ENCODE measurements around the gene TNFRSF9. TPM values are rescaled to one million over a fixed set of nuclear protein-coding genes. Genes with fewer than 3 reads are reported as not detected.
"Not testable (repeated sequence)": the region's sequence is repeated elsewhere in the genome, so short reads cannot be mapped to it uniquely, and the experiment has no call there.

The TNFRSF9 gene
- total RNA-seq, 8 experiments from 2014 or later, result 0.05 to 15.5 (median 0.50) TPM

- 82 to 100% (median 95%) methylated on average over 3 to 6 of the region's 6 CpGs; no CpG with 5 or more reads in 2 of the 10 experiments for WGBS, 10 experiments
- Histone ChIP-seq H3K4me1 (replicated peaks in 1 of 2) (peaks cover 0 to 4% of the 10 kb centered on the region in 2 donors), H3K4me3 (no peak overlapping the region), H3K27ac (no peak overlapping the region)
- no peak for ATAC-seq (replicated peaks in 6 of 8)
- in situ Hi-C loops (cut with MboI; ENCODE audit: low pct_unique_long_range_greater_than_20kb in 2 of 9, low sequenced_read_pairs in 9 of 9, unreplicated experiment in 9 of 9), result loop anchor here in 1 of 9 experiments (10.0 kb wide), 1 partner anchor 344 kb away; the partner anchor contains the start of gene SLC45A1
Observed at GRCh38 chr1:7971024-7971423, 30.4 kb upstream of the TNFRSF9 start.

DNA sequence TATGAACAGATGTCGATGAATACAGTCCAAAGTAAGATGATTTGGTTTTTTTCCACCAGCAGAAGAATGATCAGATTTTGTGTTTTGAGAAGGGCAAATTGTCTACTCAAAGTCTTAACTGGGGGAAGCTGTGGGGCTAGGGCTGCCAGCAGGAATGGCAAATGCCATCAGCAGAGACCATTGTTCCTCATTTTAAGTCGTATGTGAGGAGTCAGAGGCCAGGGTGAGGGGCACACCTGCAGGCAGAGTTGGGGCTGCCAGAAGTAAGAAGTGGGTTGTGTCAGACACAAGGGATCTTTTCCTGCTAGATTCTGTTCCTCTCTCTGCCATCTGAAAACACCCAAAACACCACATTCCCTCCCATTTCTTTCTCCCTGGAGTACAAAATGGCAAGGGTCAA is 29.6 kb upstream of the TNFRSF9 start:
- in situ Hi-C loops (cut with MboI; ENCODE audit: low pct_unique_long_range_greater_than_20kb in 2 of 9, low sequenced_read_pairs in 9 of 9, unreplicated experiment in 9 of 9), result loop anchor here in 1 of 9 experiments (10.0 kb wide), 1 partner anchor 345 kb away; the partner anchor contains the start of gene SLC45A1
- no peak overlapping the region for H3K4me3 ChIP-seq
- ATAC-seq (replicated peaks in 6 of 8), result no peak
- H3K4me1 ChIP-seq (replicated peaks in 1 of 2), result peaks cover 0 to 1% of the 10 kb centered on the region in 2 donors
- no peak overlapping the region for H3K27ac ChIP-seq
- 89 to 100% (median 100%) methylated on average over 1 to 2 of the region's 2 CpGs; no CpG with 5 or more reads in 1 of the 10 experiments for WGBS, 10 experiments

- Histone ChIP-seq H3K27ac (no peak overlapping the region), H3K4me3 (no peak overlapping the region), H3K4me1 (replicated peaks in 1 of 2) (peaks cover under 1 to 4% of the 10 kb centered on the region in 2 donors)
- in situ Hi-C loops (cut with MboI; ENCODE audit: low pct_unique_long_range_greater_than_20kb in 2 of 9, low sequenced_read_pairs in 9 of 9, unreplicated experiment in 9 of 9), result no loop called here
- ATAC-seq (replicated peaks in 6 of 8), result no peak
- WGBS, 10 experiments, result 67 to 100% (median 100%) methylated on average over 1 to 4 of the region's 4 CpGs
Observed at GRCh38 chr1:7967651-7968050, 27.0 kb upstream of the TNFRSF9 start.

DNA sequence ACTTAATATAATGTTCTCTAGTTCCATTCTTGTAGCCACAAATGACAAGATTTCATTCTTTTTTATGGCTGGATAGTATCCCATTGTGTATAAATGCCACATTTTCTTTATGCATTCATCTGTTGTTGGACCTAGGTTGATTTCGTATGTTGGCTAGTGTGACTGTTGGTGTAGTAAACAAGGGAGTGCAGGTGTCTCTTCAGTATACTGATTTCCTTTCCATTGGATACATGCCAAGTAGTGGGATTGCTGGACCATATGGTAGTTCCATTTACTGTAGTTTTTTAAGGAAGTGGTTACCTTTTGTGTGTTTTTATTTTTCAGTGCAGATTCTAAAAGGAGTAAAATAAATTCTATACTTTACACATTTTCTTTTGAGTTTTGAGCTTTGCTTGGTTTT is 26.6 kb upstream of the TNFRSF9 start:
- no peak for ATAC-seq (replicated peaks in 6 of 8)
- WGBS, 10 experiments, result 60 to 100% (median 95%) methylated on average over 1 of the region's 1 CpG; no CpG with 5 or more reads in 2 of the 10 experiments
- in situ Hi-C loops (cut with MboI; ENCODE audit: low pct_unique_long_range_greater_than_20kb in 2 of 9, low sequenced_read_pairs in 9 of 9, unreplicated experiment in 9 of 9), result no loop called here
- Histone ChIP-seq H3K4me3 (no peak overlapping the region), H3K4me1 (replicated peaks in 1 of 2) (peaks cover 5 to 8% of the 10 kb centered on the region in 2 donors), H3K27ac (no peak overlapping the region)

DNA sequence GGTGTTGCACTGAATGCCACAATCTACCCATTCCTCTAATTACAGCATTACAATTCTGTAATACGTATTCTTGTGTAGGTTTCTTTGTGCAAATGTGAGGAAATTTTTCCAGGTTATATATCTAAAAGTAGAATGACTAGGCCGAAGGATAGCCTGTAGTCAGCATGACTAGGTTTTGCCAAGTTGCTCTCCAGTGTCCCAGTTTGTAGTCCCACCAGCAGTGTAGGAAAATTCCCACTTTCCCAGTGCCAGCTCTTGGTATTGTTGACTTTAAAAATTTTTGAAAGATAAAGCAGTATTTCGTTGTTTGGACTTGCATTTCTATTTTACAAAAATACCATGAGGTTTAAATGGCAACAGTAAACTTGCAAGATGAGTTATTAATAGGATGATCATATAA is 23.8 kb upstream of the TNFRSF9 start:
- 93 to 100% (median 97%) methylated on average over 1 to 3 of the region's 3 CpGs; no CpG with 5 or more reads in 1 of the 10 experiments for WGBS, 10 experiments

DNA sequence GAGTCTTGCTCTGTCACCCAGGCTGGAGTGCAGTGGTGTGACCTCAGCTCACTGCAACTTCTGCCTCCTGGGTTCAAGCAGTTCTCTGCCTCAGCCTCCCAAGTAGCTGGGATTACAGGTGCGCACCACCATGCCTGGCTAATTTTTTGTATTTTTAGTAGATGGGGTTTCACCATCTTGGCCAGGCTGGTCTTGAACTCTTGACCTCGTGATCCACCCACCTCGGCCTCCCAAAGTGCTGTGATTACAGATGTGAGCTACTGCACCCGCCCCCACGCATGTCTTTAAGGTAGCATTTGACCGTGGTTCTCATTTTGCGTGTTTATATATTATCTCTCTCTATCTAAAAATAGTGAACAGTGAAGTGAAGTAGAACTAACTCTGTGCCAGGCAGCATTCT is 23.2 kb upstream of the TNFRSF9 start:
- ATAC-seq (replicated peaks in 6 of 8); in situ Hi-C loops (cut with MboI; ENCODE audit: low pct_unique_long_range_greater_than_20kb in 2 of 9, low sequenced_read_pairs in 9 of 9, unreplicated experiment in 9 of 9); H3K27ac ChIP-seq; H3K4me3 ChIP-seq: not testable (repeated sequence)
- 86 to 100% (median 98%) methylated on average over 1 to 7 of the region's 7 CpGs; no CpG with 5 or more reads in 2 of the 10 experiments for WGBS, 10 experiments
- peaks cover 5 to 14% of the 10 kb centered on the region in 2 donors for H3K4me1 ChIP-seq (replicated peaks in 1 of 2)

More for the DNA sequence above, 23.8 kb upstream of the TNFRSF9 start:
- Histone ChIP-seq H3K4me3 (no peak overlapping the region), H3K4me1 (replicated peaks in 1 of 2) (peaks cover 5 to 14% of the 10 kb centered on the region in 2 donors), H3K27ac (no peak overlapping the region)
- no peak for ATAC-seq (replicated peaks in 6 of 8)
- in situ Hi-C loops (cut with MboI; ENCODE audit: low pct_unique_long_range_greater_than_20kb in 2 of 9, low sequenced_read_pairs in 9 of 9, unreplicated experiment in 9 of 9), result no loop called here

DNA sequence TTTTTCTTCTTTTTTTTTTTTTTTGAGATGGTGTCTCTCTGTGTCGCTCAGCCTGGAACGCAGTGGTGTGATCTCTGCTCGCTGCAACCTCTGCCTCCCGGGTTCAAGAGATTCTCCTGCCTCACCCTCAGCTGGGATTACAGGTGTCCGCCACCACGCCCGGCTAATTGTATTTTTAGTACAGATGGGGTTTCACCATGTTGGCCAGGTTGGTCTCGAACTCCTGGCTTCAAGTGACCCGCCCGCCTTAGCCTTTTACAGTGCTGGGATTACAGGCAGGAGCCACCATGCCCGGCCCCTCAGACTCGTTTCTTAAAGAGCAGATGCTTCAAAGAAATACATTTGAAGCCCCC is 22.7 kb upstream of the TNFRSF9 start:
- H3K27ac ChIP-seq; ATAC-seq (replicated peaks in 6 of 8); H3K4me3 ChIP-seq; in situ Hi-C loops (cut with MboI; ENCODE audit: low pct_unique_long_range_greater_than_20kb in 2 of 9, low sequenced_read_pairs in 9 of 9, unreplicated experiment in 9 of 9): not testable (repeated sequence)
- WGBS, 10 experiments, result 96 to 100% (median 100%) methylated on average over 2 to 12 of the region's 12 CpGs; no CpG with 5 or more reads in 2 of the 10 experiments
- peaks cover 5 to 14% of the 10 kb centered on the region in 2 donors for H3K4me1 ChIP-seq (replicated peaks in 1 of 2)

- in situ Hi-C loops (cut with MboI; ENCODE audit: low pct_unique_long_range_greater_than_20kb in 2 of 9, low sequenced_read_pairs in 9 of 9, unreplicated experiment in 9 of 9), result no loop called here
- WGBS, 10 experiments, result 62 to 88% (median 85%) methylated on average over 6 to 11 of the region's 11 CpGs
- no peak for ATAC-seq (replicated peaks in 6 of 8)
Observed at GRCh38 chr1:7962636-7963377, 22.2 kb upstream of the TNFRSF9 start.

DNA sequence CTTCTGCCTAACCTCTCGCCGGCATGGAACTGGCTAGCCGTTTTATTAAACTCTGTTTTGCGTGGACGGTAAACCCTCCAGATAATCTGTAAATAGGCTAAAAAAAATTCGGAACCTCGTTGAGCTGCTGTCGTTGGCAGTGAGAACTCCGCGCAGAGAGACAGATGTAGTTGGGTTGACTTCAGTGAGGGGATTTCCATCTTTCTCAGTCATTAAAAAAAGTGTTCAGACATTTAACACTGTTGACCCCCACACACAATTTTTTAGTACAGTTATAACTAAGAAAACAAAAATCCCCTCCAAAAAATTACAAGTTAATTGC is 21.3 kb upstream of the TNFRSF9 start:
- in situ Hi-C loops (cut with MboI; ENCODE audit: low pct_unique_long_range_greater_than_20kb in 2 of 9, low sequenced_read_pairs in 9 of 9, unreplicated experiment in 9 of 9), result no loop called here
- Histone ChIP-seq H3K4me3 (peak overlapping the region; percentile 65 to 81 (median 72)), H3K4me1 (replicated peaks in 1 of 2) (peaks cover 5 to 14% of the 10 kb centered on the region in 2 donors), H3K27ac (peak overlapping the region; percentile 73 to 84)
- 0 to 9% (median 1%) methylated on average over 3 to 10 of the region's 10 CpGs; no CpG with 5 or more reads in 3 of the 10 experiments for WGBS, 10 experiments
- ATAC-seq (replicated peaks in 6 of 8), result peak in 2 of 8 experiments; percentile 0 to 2

More at GRCh38 chr1:7962636-7963377, 22.2 kb upstream of the TNFRSF9 start:
- Histone ChIP-seq H3K4me1 (replicated peaks in 1 of 2) (peaks cover 5 to 14% of the 10 kb centered on the region in 2 donors), H3K4me3 (peak overlapping the region; percentile 65 to 81 (median 72)), H3K27ac (no peak overlapping the region)

- Histone ChIP-seq H3K27ac (peak within 1 kb of the TSS; percentile 81 to 84), H3K4me1 (replicated peaks in 1 of 2) (peaks cover 5 to 14% of the 10 kb centered on the region in 2 donors), H3K4me3 (peak within 1 kb of the TSS; percentile 65 to 81 (median 72))
- ATAC-seq (replicated peaks in 6 of 8), result peak; percentile 93 to 97 (median 96)
- 0 to 17% (median 1%) methylated on average over 1 to 30 of the region's 81 CpGs; no CpG with 5 or more reads in 3 of the 10 experiments for WGBS, 10 experiments
- in situ Hi-C loops (cut with MboI; ENCODE audit: low pct_unique_long_range_greater_than_20kb in 2 of 9, low sequenced_read_pairs in 9 of 9, unreplicated experiment in 9 of 9), result no loop called here
Observed at GRCh38 chr1:7961216-7962013, 20.8 kb upstream of the TNFRSF9 start, which contains the start of gene PARK7. Gene PARK7 (plus strand): TSS chr1:7961711. CDS start chr1:7962786, 1,075 bp downstream.

GRCh38 chr1:7960867-7961215 is 20.2 kb upstream of the TNFRSF9 start:
- H3K4me1 ChIP-seq (replicated peaks in 1 of 2), result peaks cover 5 to 14% of the 10 kb centered on the region in 2 donors
- ATAC-seq (replicated peaks in 6 of 8), result peak in 1 of 8 experiments; percentile 45
- peak overlapping the region; percentile 55 to 81 (median 72) for H3K4me3 ChIP-seq
- H3K27ac ChIP-seq, result peak overlapping the region; percentile 78 to 81
- 0 to 12% (median 0%) methylated on average over 1 to 3 of the region's 3 CpGs; no CpG with 5 or more reads in 2 of the 10 experiments for WGBS, 10 experiments
- in situ Hi-C loops (cut with MboI; ENCODE audit: low pct_unique_long_range_greater_than_20kb in 2 of 9, low sequenced_read_pairs in 9 of 9, unreplicated experiment in 9 of 9), result no loop called here

- WGBS, 10 experiments, result 78 to 100% (median 93%) methylated on average over 1 to 2 of the region's 2 CpGs; no CpG with 5 or more reads in 1 of the 10 experiments
- Histone ChIP-seq H3K27ac (no peak overlapping the region), H3K4me1 (replicated peaks in 1 of 2) (peaks cover 5 to 14% of the 10 kb centered on the region in 2 donors), H3K4me3 (peak overlapping the region in 2 of 5 donors; percentile 72 to 81)
- in situ Hi-C loops (cut with MboI; ENCODE audit: low pct_unique_long_range_greater_than_20kb in 2 of 9, low sequenced_read_pairs in 9 of 9, unreplicated experiment in 9 of 9), result no loop called here
- ATAC-seq (replicated peaks in 6 of 8), result no peak
Observed at GRCh38 chr1:7960165-7960564, 19.5 kb upstream of the TNFRSF9 start.

Data from motor neuron (in vitro differentiated cells).